Thymus (tissue), 11 donors: ENCODE measurements around the gene LYRM2. TPM values are rescaled to one million over a fixed set of nuclear protein-coding genes. Genes with fewer than 3 reads are reported as not detected.

Source experiments
- DNase-seq, 9 donors: peaks; one replicate each; pipeline ENCODE4 v3.0.0-alpha.2; 2013; ENCODE audit warnings: low spot score in 9 of 9, low read depth in 6 of 9, missing footprints in 1 of 9
- H3K27ac ChIP-seq, 2 donors: one replicate each; pipeline ENCODE4 v1.5.1; 2013; ENCODE audit warnings: control low read depth in 1 of 2, low read depth in 1 of 2, low read length in 1 of 2, mild to moderate bottlenecking in 1 of 2, moderate library complexity in 1 of 2
- H3K27me3 ChIP-seq, 2 donors: one replicate each; pipeline ENCODE4 v1.5.1; 2013; ENCODE audit warnings: low read length in 1 of 2; ENCODE audit not compliant: control insufficient read depth in 2 of 2, insufficient read depth in 1 of 2
- H3K36me3 ChIP-seq, 2 donors: one replicate each; pipeline ENCODE4 v1.5.1; 2013; ENCODE audit warnings: low read length in 1 of 2, mild to moderate bottlenecking in 1 of 2, moderate library complexity in 1 of 2; ENCODE audit not compliant: control insufficient read depth in 2 of 2, insufficient read depth in 2 of 2
- H3K4me1 ChIP-seq, 2 donors: one replicate each; pipeline ENCODE4 v1.5.1; 2013; ENCODE audit warnings: low read length in 2 of 2; ENCODE audit not compliant: control insufficient read depth in 2 of 2, insufficient read depth in 2 of 2
- H3K4me3 ChIP-seq, 2 donors: one replicate each; pipeline ENCODE4 v1.5.1; 2013; ENCODE audit warnings: low read length in 2 of 2, control low read depth in 1 of 2, mild to moderate bottlenecking in 1 of 2
- H3K9me3 ChIP-seq, 2 donors: one replicate each; pipeline ENCODE4 v1.5.1; 2013; ENCODE audit warnings: low read length in 1 of 2, mild to moderate bottlenecking in 1 of 2; ENCODE audit not compliant: control insufficient read depth in 2 of 2, insufficient read depth in 1 of 2
- WGBS: extraction: QIAGEN DNeasy Blood & Tissue Kit; methylation state at CpG from one replicate; pipeline ENCODE4 v1.1.7; 2013; 5-methylcytosine and 5-hydroxymethylcytosine counted together
- polyA plus RNA-seq: library from polyadenylated mRNA; stranded (reverse); fragments of 200-250 nt; gene quantifications from one replicate; pipeline ENCODE4 v1.2.3, GENCODE V29; 2013
- total RNA-seq: library from RNA; stranded (reverse); fragments of 120-200 nt; gene quantifications from one replicate; pipeline ENCODE4 v1.2.4, GENCODE V29; 2013
- donor health status: healthy.

Gene LYRM2
- total and polyA plus RNA-seq, 2 donors: 15.7 to 30.5 TPM

GRCh38 chr6:89562093-89562973 is 76.2 kb downstream of the LYRM2 start:
- Histone ChIP-seq H3K27ac (no peak overlapping the region), H3K36me3 (no peaks in the 10 kb centered on the region), H3K4me3 (no peak overlapping the region), H3K27me3 (no peaks in the 10 kb centered on the region), H3K4me1 (no peaks in the 10 kb centered on the region), H3K9me3 (peaks cover 0 to 3% of the 10 kb centered on the region in 2 donors)
- 92% methylated on average over 21 of the region's 21 CpGs for WGBS
- no peak for DNase-seq

GRCh38 chr6:89559487-89559886 is 79.1 kb downstream of the LYRM2 start:
- Histone ChIP-seq H3K9me3 (peaks cover 0 to 3% of the 10 kb centered on the region in 2 donors), H3K4me1 (no peaks in the 10 kb centered on the region), H3K4me3 (no peak overlapping the region), H3K27ac (no peak overlapping the region), H3K27me3 (no peaks in the 10 kb centered on the region), H3K36me3 (no peaks in the 10 kb centered on the region)
- no peak for DNase-seq
- WGBS: 91% methylated on average over 1 of the region's 1 CpG

GRCh38 chr6:89555806-89556205 is 82.7 kb downstream of the LYRM2 start:
- H3K4me1 ChIP-seq: no peaks in the 10 kb centered on the region
- peaks cover 0 to 3% of the 10 kb centered on the region in 2 donors for H3K9me3 ChIP-seq
- no peak for DNase-seq
- H3K27ac ChIP-seq: no peak overlapping the region
- no peaks in the 10 kb centered on the region for H3K36me3 ChIP-seq
- no peak overlapping the region for H3K4me3 ChIP-seq
- WGBS: 93% methylated on average over 3 of the region's 3 CpGs
- H3K27me3 ChIP-seq: no peaks in the 10 kb centered on the region

- WGBS: 64% methylated on average over 4 of the region's 4 CpGs
- Histone ChIP-seq H3K4me1 (no peaks in the 10 kb centered on the region), H3K36me3 (no peaks in the 10 kb centered on the region), H3K27me3 (no peaks in the 10 kb centered on the region), H3K9me3 (peaks cover 0 to 3% of the 10 kb centered on the region in 2 donors), H3K27ac (no peak overlapping the region), H3K4me3 (no peak overlapping the region)
- no peak for DNase-seq
Measured at GRCh38 chr6:89555031-89555430, 83.5 kb downstream of the LYRM2 start.

GRCh38 chr6:89554106-89554505 is 84.4 kb downstream of the LYRM2 start:
- peaks cover 0 to 3% of the 10 kb centered on the region in 2 donors for H3K9me3 ChIP-seq
- 97% methylated on average over 5 of the region's 5 CpGs for WGBS

GRCh38 chr6:89553431-89553830 is 85.1 kb downstream of the LYRM2 start:
- no peak overlapping the region for H3K27ac ChIP-seq
- H3K9me3 ChIP-seq: peaks cover 0 to 3% of the 10 kb centered on the region in 2 donors
- no peaks in the 10 kb centered on the region for H3K27me3 ChIP-seq
- H3K4me1 ChIP-seq: no peaks in the 10 kb centered on the region
- 83% methylated on average over 5 of the region's 5 CpGs for WGBS
- no peak overlapping the region for H3K4me3 ChIP-seq
- no peaks in the 10 kb centered on the region for H3K36me3 ChIP-seq
- no peak for DNase-seq

More at GRCh38 chr6:89554106-89554505, 84.4 kb downstream of the LYRM2 start:
- Histone ChIP-seq H3K36me3 (no peaks in the 10 kb centered on the region), H3K27me3 (no peaks in the 10 kb centered on the region), H3K4me3 (no peak overlapping the region), H3K27ac (no peak overlapping the region), H3K4me1 (no peaks in the 10 kb centered on the region)
- no peak for DNase-seq

GRCh38 chr6:89547281-89547680 is 91.3 kb downstream of the LYRM2 start:
- H3K36me3 ChIP-seq: no peaks in the 10 kb centered on the region
- 91% methylated on average over 5 of the region's 5 CpGs for WGBS
- no peaks in the 10 kb centered on the region for H3K27me3 ChIP-seq
- H3K4me3 ChIP-seq: no peak overlapping the region
- H3K27ac ChIP-seq: no peak overlapping the region
- no peaks in the 10 kb centered on the region for H3K9me3 ChIP-seq
- DNase-seq: no peak
- no peaks in the 10 kb centered on the region for H3K4me1 ChIP-seq

GRCh38 chr6:89542866-89543265 is 95.7 kb downstream of the LYRM2 start:
- no peak for DNase-seq
- Histone ChIP-seq H3K4me3 (no peak overlapping the region), H3K9me3 (no peaks in the 10 kb centered on the region), H3K27ac (no peak overlapping the region), H3K36me3 (no peaks in the 10 kb centered on the region), H3K4me1 (no peaks in the 10 kb centered on the region), H3K27me3 (no peaks in the 10 kb centered on the region)
- 95% methylated on average over 3 of the region's 3 CpGs for WGBS

GRCh38 chr6:89542081-89542857 is 96.3 kb downstream of the LYRM2 start:
- no peaks in the 10 kb centered on the region for H3K4me1 ChIP-seq
- H3K4me3 ChIP-seq: no peak overlapping the region
- H3K27ac ChIP-seq: no peak overlapping the region
- DNase-seq: no peak
- 97% methylated on average over 12 of the region's 12 CpGs for WGBS
- H3K9me3 ChIP-seq: no peaks in the 10 kb centered on the region
- H3K36me3 ChIP-seq: no peaks in the 10 kb centered on the region
- no peaks in the 10 kb centered on the region for H3K27me3 ChIP-seq
